ENCODE measurements around the gene CD2.

Gene CD2

DNA sequence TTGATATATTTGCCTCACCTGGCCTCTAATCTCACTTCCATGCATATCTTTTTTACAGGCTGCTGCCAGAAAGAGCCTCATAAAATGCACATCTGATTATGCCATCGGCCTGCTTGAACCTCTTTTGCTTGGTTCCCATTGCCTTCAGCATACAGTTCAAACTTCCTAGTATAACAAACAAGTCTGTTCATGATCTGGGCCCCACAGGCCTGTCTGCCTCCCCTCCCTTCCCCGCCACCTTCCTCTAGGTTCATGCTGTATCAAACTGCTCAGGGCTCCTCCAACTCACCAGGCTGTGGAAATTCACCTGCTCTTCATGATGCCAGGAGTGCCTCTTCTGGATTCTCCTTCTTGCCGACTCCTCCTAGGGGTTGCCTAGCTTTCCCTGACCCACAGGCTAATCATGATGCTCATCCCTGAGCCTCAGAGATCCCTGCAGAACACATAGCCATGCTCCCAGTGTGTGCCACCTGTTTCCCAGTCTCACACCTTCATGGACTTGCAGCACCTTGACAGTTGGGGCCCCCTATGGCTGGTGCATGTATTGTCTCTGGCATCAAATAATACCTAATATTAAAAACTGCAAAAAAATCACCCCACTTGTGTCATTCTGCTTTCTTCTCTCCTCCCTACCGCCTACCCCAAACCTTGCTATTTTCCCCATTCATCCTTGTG, 33.7 kb upstream of the CD2 start:
- no peak for DNase-seq (ENCODE audit: extremely low spot score)
- CTCF ChIA-PET = interaction anchor here (0.7 kb wide), 1 partner anchor 26 kb away, joined by 3 read pairs; no protein-coding TSS in a partner anchor
- no peak for TF ChIP-seq CTCF (IDR thresholded peaks at IDR 0.05; ENCODE audit: control extremely low read depth, extremely low read depth, low read depth, missing control alignments)
- POLR2A ChIA-PET = interaction anchor here (0.6 kb wide), 1 partner anchor 180 kb away, joined by 3 read pairs; no protein-coding TSS in a partner anchor

DNA sequence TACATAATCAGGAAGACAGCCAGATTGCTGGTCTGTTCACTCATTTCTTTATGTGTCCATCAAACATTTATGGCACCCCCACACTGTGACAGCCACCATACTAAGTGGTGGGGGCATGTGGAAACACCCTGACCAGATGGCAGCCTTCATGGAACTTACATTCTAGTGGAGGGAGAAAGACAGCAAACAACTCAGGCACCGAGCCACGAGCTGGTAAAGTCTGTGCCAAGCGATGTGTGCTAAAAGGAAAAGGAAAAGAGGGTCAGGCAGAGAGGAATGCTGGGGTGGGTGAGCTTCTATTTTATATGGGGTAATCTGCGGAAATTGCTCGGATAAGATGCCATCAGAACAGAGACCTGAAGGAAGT, 33.2 kb upstream of the CD2 start:
- TF ChIP-seq CTCF (IDR thresholded peaks at IDR 0.05; ENCODE audit: control extremely low read depth, extremely low read depth, low read depth, missing control alignments) = no peak
- DNase-seq (ENCODE audit: extremely low spot score) = no peak
- ChIA-PET CTCF (no interaction called here), POLR2A (no interaction called here)

- DNase-seq (ENCODE audit: extremely low spot score) = no peak
- ChIA-PET CTCF (interaction anchor here (2.5 kb wide), 1 partner anchor 48 kb away, joined by 6 read pairs; no protein-coding TSS in a partner anchor), POLR2A (no interaction called here)
- no peak for TF ChIP-seq CTCF (IDR thresholded peaks at IDR 0.05; ENCODE audit: control extremely low read depth, extremely low read depth, low read depth, missing control alignments)
Measured at GRCh38 chr1:116721451-116722007, 32.7 kb upstream of the CD2 start.

DNA sequence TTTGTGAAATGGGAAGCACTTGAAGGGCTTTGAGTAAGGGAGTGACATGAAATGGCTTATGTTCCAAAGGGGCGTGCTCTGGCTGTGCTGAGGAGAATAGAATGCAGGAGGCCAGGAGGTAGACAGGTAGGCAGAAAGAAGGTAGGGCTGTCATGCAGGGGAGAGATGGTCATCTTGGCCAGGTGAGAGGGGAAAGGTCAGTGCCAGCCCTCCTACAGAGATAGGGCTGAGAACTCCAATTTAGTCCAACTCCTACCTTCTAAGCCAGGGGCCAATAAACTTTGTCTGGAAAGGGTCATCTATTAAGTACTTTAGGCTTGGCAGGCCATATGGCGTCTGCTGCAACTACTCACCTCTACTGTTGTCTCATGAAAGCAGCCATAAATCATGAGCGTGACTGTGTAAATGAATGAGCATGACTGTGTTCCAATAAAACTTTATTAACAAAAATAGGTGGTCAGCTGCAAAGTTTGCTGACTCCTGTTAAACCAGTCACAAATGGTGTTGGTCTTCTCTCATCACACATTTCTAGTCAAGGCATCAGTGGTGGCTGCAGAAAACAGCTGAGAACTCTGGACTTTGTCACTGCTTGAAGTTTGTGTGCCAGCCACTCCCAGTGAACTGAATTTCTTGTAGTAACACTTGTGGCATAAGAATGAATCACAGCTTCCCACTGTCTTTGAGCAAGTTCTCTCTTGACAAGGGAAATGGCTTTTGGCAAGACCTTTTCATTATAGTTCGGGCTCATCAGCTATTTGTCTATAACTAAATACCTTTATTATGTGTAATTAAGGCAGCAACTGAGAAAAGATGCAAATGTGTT, 32.0 kb upstream of the CD2 start:
- ChIA-PET CTCF (interaction anchor here (0.9 to 7.9 kb wide), 6 partner anchors 11 to 583 kb away, joined by 3 to 67 read pairs (median 4); no protein-coding TSS in a partner anchor), POLR2A (no interaction called here)
- TF ChIP-seq CTCF (IDR thresholded peaks at IDR 0.05; ENCODE audit: control extremely low read depth, extremely low read depth, low read depth, missing control alignments) = no peak

GRCh38 chr1:116724765-116725375, 29.4 kb upstream of the CD2 start:
- DNase-seq (ENCODE audit: extremely low spot score) = peak; percentile 56
- TF ChIP-seq CTCF (IDR thresholded peaks at IDR 0.05; ENCODE audit: control extremely low read depth, extremely low read depth, low read depth, missing control alignments) = peak; percentile 67
- POLR2A ChIA-PET = no interaction called here
- CTCF ChIA-PET = interaction anchor here (0.6 to 7.9 kb wide), 46 partner anchors 9 to 404 kb away, joined by 3 to 67 read pairs (median 4); partner anchors contain the start of genes CD2 and TTF2

More for the DNA sequence above, 32.0 kb upstream of the CD2 start:
- no peak for DNase-seq (ENCODE audit: extremely low spot score)

DNA sequence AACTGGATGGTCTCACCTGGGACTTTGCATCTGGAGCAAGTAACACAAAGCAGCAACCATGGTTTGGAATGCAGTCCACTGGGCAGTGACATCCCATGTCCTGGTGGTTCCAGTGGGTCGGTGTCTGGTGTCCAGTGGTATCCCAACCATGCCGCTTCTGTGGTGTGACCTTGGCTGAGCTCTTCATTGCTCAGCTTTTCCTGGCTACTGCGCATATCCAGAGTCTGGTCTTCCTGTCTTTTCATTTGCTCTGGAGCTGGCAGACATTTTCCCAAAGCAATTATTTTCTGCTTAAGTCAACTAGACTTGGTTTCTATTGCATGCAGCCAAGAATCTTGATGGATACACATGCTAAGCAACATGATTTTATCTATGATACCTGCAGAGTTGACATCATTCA, 28.4 kb upstream of the CD2 start:
- no peak for TF ChIP-seq CTCF (IDR thresholded peaks at IDR 0.05; ENCODE audit: control extremely low read depth, extremely low read depth, low read depth, missing control alignments)
- ChIA-PET POLR2A (no interaction called here), CTCF (interaction anchor here (0.7 to 7.9 kb wide), 29 partner anchors 8 to 342 kb away, joined by 3 to 67 read pairs (median 5); partner anchors contain the start of genes CD2 and TTF2)
- no peak for DNase-seq (ENCODE audit: extremely low spot score)
